NCI-H345 (cell line): ENCODE results near the gene TLCD3B.

Experiments used
- DNase-seq: peaks from one replicate; lab custom pipeline; 2025; lab: John Stamatoyannopoulos, UW

TLCD3B gene

GRCh38 chr16:29988346-29989075, 42.6 kb downstream of the TLCD3B start:
- no peak for DNase-seq

GRCh38 chr16:29987371-29988085, 43.5 kb downstream of the TLCD3B start:
- no peak for DNase-seq

GRCh38 chr16:29986931-29987330, 44.1 kb downstream of the TLCD3B start:
- no peak for DNase-seq

GRCh38 chr16:29986231-29986630, 44.8 kb downstream of the TLCD3B start:
- DNase-seq = no peak

GRCh38 chr16:29985271-29985811, 45.7 kb downstream of the TLCD3B start:
- no peak for DNase-seq

GRCh38 chr16:29984764-29985147, 46.3 kb downstream of the TLCD3B start:
- DNase-seq = no peak

- DNase-seq = no peak
These were observed 46.8 kb downstream of the TLCD3B start for GRCh38 chr16:29984137-29984763.

- DNase-seq = no peak
These were observed 47.5 kb downstream of the TLCD3B start for GRCh38 chr16:29983420-29984136.

GRCh38 chr16:29982560-29983419, 48.3 kb downstream of the TLCD3B start:
- no peak for DNase-seq

GRCh38 chr16:29978564-29979270, 52.4 kb downstream of the TLCD3B start:
- DNase-seq = no peak

GRCh38 chr16:29978081-29978480, 53.0 kb downstream of the TLCD3B start:
- no peak for DNase-seq

- no peak for DNase-seq
These were observed 53.8 kb downstream of the TLCD3B start for GRCh38 chr16:29977063-29977825.

GRCh38 chr16:29975811-29976511, 55.1 kb downstream of the TLCD3B start:
- DNase-seq = no peak

GRCh38 chr16:29975134-29975538, 55.9 kb downstream of the TLCD3B start:
- no peak for DNase-seq
